DND-41 (cell line): ENCODE data around the gene CRYBG1.

Experiments
- EZH2 ChIP-seq: IDR thresholded peaks from 3 replicates; pipeline ENCODE4 v1.6.1; 2012; ENCODE audit warnings: borderline replicate concordance, low read depth, mild to moderate bottlenecking, moderate library complexity, low read length, inconsistent platforms; ENCODE audit not compliant: severe bottlenecking
- TF ChIP-seq, protein P1 (sequence below): IDR thresholded peaks from 2 replicates; pipeline ENCODE4 v1.5.1; 2012; ENCODE audit warnings: borderline replicate concordance, low read length, moderate library complexity, mild to moderate bottlenecking; ENCODE audit not compliant: poor library complexity, severe bottlenecking; ENCODE audit errors: extremely low read depth

DNA sequence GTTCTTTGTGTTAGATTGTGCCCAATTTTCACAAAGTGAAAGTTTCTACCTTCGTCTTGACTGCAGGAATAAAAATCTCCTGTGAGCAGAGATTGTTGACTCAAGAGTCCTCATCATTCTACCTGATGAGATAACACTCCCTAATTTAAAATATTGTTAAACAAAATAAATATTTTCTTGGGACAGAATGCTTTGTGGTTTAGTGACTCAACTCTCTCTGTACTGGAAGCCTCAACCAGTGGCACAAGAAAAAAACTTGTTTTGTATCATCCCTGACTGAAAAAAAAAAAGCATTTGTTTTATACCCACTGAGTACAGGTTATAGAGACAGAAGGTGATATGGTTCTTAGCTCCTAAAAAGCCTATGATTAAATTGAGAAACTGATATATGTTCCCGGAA, 78.9 kb downstream of the CRYBG1 start:
- TF ChIP-seq, protein P1, sequence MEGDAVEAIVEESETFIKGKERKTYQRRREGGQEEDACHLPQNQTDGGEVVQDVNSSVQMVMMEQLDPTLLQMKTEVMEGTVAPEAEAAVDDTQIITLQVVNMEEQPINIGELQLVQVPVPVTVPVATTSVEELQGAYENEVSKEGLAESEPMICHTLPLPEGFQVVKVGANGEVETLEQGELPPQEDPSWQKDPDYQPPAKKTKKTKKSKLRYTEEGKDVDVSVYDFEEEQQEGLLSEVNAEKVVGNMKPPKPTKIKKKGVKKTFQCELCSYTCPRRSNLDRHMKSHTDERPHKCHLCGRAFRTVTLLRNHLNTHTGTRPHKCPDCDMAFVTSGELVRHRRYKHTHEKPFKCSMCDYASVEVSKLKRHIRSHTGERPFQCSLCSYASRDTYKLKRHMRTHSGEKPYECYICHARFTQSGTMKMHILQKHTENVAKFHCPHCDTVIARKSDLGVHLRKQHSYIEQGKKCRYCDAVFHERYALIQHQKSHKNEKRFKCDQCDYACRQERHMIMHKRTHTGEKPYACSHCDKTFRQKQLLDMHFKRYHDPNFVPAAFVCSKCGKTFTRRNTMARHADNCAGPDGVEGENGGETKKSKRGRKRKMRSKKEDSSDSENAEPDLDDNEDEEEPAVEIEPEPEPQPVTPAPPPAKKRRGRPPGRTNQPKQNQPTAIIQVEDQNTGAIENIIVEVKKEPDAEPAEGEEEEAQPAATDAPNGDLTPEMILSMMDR, result no peak
- TF ChIP-seq EZH2, result no peak
